GM12878 (cell line): ENCODE results near the gene REPS2. TPM values are rescaled to one million over a fixed set of nuclear protein-coding genes. Genes with fewer than 3 reads are reported as not detected.

ENCODE experiments used
- ATAC-seq: fragments of 200-7000 bp; cut with Tn5 transposase; 3 replicates; pipeline ENCODE4 v1.9.1; 2020; ENCODE audit warnings: mild to moderate bottlenecking, moderate library complexity
- BruUV-seq: library from RNA; stranded (reverse); fragments of 400-500 nt; replicated peaks from 2 replicates; lab custom pipeline; 2021; lab: Mats Ljungman, UMichigan
- CTCF ChIA-PET: fragments of 300-600 bp; sonication (Branson Sonifier 250); formaldehyde crosslinking; extraction: SDS; loops from one replicate; lab custom pipeline; 2021; ENCODE audit warnings: inconsistent platforms; lab: Yijun Ruan, JAX
- POLR2A ChIA-PET: fragments of 350-600 bp; formaldehyde crosslinking; extraction: SDS; loops from one replicate; lab custom pipeline; 2021; ENCODE audit warnings: inconsistent platforms; lab: Charles Lee
- RAD21 ChIA-PET: fragments of 300-600 bp; sonication (Branson Sonifier 250); formaldehyde crosslinking; loops from one replicate; lab custom pipeline; 2023; ENCODE audit warnings: antibody characterized with exemption; ENCODE audit not compliant: unreplicated experiment; lab: Charles Lee
- SMC1A ChIA-PET: fragments of 300-600 bp; sonication (Branson Sonifier 250); formaldehyde crosslinking; loops from one replicate; lab custom pipeline; 2023; ENCODE audit not compliant: unreplicated experiment, uncharacterized antibody; lab: Charles Lee
- DNase-seq: peaks from one replicate; pipeline ENCODE4 v3.0.0-alpha.2; 2011; ENCODE audit warnings: low read depth, low spot score
- FAIRE-seq: peaks from 3 replicates; lab custom pipeline; 2011; peaks lifted over from hg19 to GRCh38; lab: Jason Lieb, UNC
- H2AFZ ChIP-seq: 2 replicates; pipeline ENCODE4 v1.6.0; 2011; ENCODE audit warnings: low read depth, low read length, control low read depth; ENCODE audit not compliant: control insufficient read depth
- H3K27ac ChIP-seq: 2 replicates; pipeline ENCODE4 v1.5.1; 2011; ENCODE audit warnings: control low read depth; ENCODE audit not compliant: control insufficient read depth, insufficient read depth
- H3K27me3 ChIP-seq, 2 experiments: replicated peaks in 1 of 2; 2 replicates each; pipeline versions ENCODE4 v1.6.0 to v1.6.1; 2011; ENCODE audit warnings: low read length in 1 of 2; ENCODE audit not compliant: control insufficient read depth in 2 of 2, insufficient read depth in 2 of 2
- H3K36me3 ChIP-seq, 2 experiments: 2 replicates each; pipeline ENCODE4 v1.5.1; 2011; ENCODE audit warnings: low read length in 1 of 2; ENCODE audit not compliant: control insufficient read depth in 2 of 2, insufficient read depth in 2 of 2
- H3K4me1 ChIP-seq: 2 replicates; pipeline ENCODE4 v1.6.1; 2011; ENCODE audit warnings: mild to moderate bottlenecking, low read length, moderate library complexity, mixed read lengths; ENCODE audit not compliant: control insufficient read depth, insufficient read depth
- H3K4me2 ChIP-seq: 2 replicates; pipeline ENCODE4 v1.6.0; 2011; ENCODE audit warnings: control low read depth; ENCODE audit not compliant: control insufficient read depth, insufficient read depth
- H3K4me3 ChIP-seq: fragments of 200-600 bp; sonication (generic); 2 replicates; pipeline ENCODE4 v1.5.1; 2016
- H3K79me2 ChIP-seq: 2 replicates; pipeline ENCODE4 v1.6.0; 2011; ENCODE audit warnings: low read length; ENCODE audit not compliant: control insufficient read depth, insufficient read depth
- H3K9ac ChIP-seq: 2 replicates; pipeline ENCODE4 v1.8.0; 2011; ENCODE audit warnings: low read length, control low read depth, mixed read lengths; ENCODE audit not compliant: control insufficient read depth, insufficient read depth
- H3K9me3 ChIP-seq: replicated peaks from 3 replicates; pipeline ENCODE4 v1.5.1; 2011; ENCODE audit warnings: mild to moderate bottlenecking, low read length; ENCODE audit not compliant: control insufficient read depth, insufficient read depth
- H4K20me1 ChIP-seq: 2 replicates; pipeline ENCODE4 v1.6.0; 2011; ENCODE audit not compliant: control insufficient read depth, insufficient read depth
- CTCF ChIP-seq, 3 experiments: IDR thresholded peaks in 2 of 3; conservative IDR thresholded peaks in 1 of 3; 2 replicates each; pipeline ENCODE4 v1.5.1; 2011; ENCODE audit warnings: low read depth in 3 of 3, low read length in 3 of 3, mild to moderate bottlenecking in 3 of 3, control low read depth in 2 of 3, moderate library complexity in 2 of 3, inconsistent platforms in 1 of 3, mixed read lengths in 1 of 3; ENCODE audit not compliant: control insufficient read depth in 2 of 3, insufficient read depth in 1 of 3; ENCODE audit errors: extremely low read depth in 1 of 3
- E2F8 ChIP-seq: fragments of 450-650 bp; IDR thresholded peaks from 2 replicates; pipeline ENCODE4 v1.6.1; 2018; ENCODE audit warnings: mild to moderate bottlenecking, low read depth, moderate library complexity; ENCODE audit not compliant: partially characterized antibody
- ESRRA ChIP-seq: IDR thresholded peaks from 2 replicates; pipeline ENCODE4 v1.6.1; 2012; ENCODE audit warnings: mild to moderate bottlenecking, low read length, improper control_type of control experiment
- JUND ChIP-seq: IDR thresholded peaks from 2 replicates; pipeline ENCODE4 v1.6.1; 2012; ENCODE audit warnings: low read depth, mild to moderate bottlenecking, low read length, improper control_type of control experiment, moderate library complexity
- MEF2B ChIP-seq: fragments of 450-650 bp; IDR thresholded peaks from 2 replicates; pipeline ENCODE4 v1.6.1; 2018; ENCODE audit warnings: mild to moderate bottlenecking, moderate library complexity; ENCODE audit not compliant: partially characterized antibody, poor library complexity, severe bottlenecking
- NBN ChIP-seq: fragments of 450-650 bp; IDR thresholded peaks from 2 replicates; pipeline ENCODE4 v1.6.1; 2016
- POLR2AphosphoS5 ChIP-seq: IDR thresholded peaks from 2 replicates; pipeline ENCODE4 v1.6.1; 2011; ENCODE audit warnings: mild to moderate bottlenecking, low read length, inconsistent platforms
- RAD21 ChIP-seq: IDR thresholded peaks from 2 replicates; pipeline ENCODE4 v1.6.1; 2011; ENCODE audit warnings: mild to moderate bottlenecking, low read depth, low read length, moderate library complexity; ENCODE audit not compliant: insufficient read depth
- SPI1 ChIP-seq: IDR thresholded peaks from 2 replicates; pipeline ENCODE4 v1.6.1; 2011; ENCODE audit warnings: low read depth, mild to moderate bottlenecking, low read length, moderate library complexity, borderline replicate concordance; ENCODE audit not compliant: insufficient read depth
- SRF ChIP-seq, 2 experiments: IDR thresholded peaks; 2 replicates each; pipeline ENCODE4 v1.6.1; 2011; ENCODE audit warnings: low read depth in 2 of 2, low read length in 2 of 2, mild to moderate bottlenecking in 1 of 2, moderate library complexity in 1 of 2
- USF1 ChIP-seq: IDR thresholded peaks from 2 replicates; pipeline ENCODE4 v1.6.1; 2011; ENCODE audit warnings: borderline replicate concordance, low read depth, mild to moderate bottlenecking, moderate library complexity, mixed read lengths, low read length; ENCODE audit not compliant: insufficient read depth; ENCODE audit errors: extremely low read length
- WRNIP1 ChIP-seq: IDR thresholded peaks from 2 replicates; pipeline ENCODE4 v1.6.1; 2011; ENCODE audit warnings: low read depth, low read length, improper control_type of control experiment, borderline replicate concordance
- YY1 ChIP-seq: IDR thresholded peaks from 2 replicates; pipeline ENCODE4 v1.6.1; 2011; ENCODE audit warnings: low read depth, mild to moderate bottlenecking, low read length
- ZBED1 ChIP-seq: IDR thresholded peaks from 2 replicates; pipeline ENCODE4 v1.6.1; 2016; ENCODE audit warnings: borderline replicate concordance
- WGBS: methylation state at CpG from one replicate; pipeline ENCODE4 v1.1.6; 2016; ENCODE audit warnings: low lambda C conversion rate; ENCODE audit not compliant: insufficient replicate concordance, insufficient coverage; ENCODE audit errors: missing lambda C conversion rate; 5-methylcytosine and 5-hydroxymethylcytosine counted together
- in situ Hi-C: fragments of 300-500 bp; cut with MboI; formaldehyde crosslinking; loops from 9 replicates; pipeline ENCODE4 v1.14.3; 2018; ENCODE audit warnings: mixed read lengths
- intact Hi-C: fragments of 100-400 bp; cut with micrococcal nuclease; formaldehyde crosslinking; loops from one replicate; pipeline ENCODE4 v1.14.2; 2022; ENCODE audit not compliant: unreplicated experiment
- polyA plus RNA-seq, 11 experiments: library from polyadenylated mRNA; depleted of rRNA in 4 of 11; unstranded in 6 of 11; stranded (reverse) in 5 of 11; fragments of >200 nt; fragmentation: Nextera tagmentation in 4 of 11; fragmentation: Illumina TruSeq in 1 of 11; extraction: Ambion mirVana in 4 of 11; extraction: Trizol in 1 of 11; gene quantifications; 1 replicate in 1 of 11; 2 replicates in 10 of 11; pipeline versions ENCODE4 v1.2.1 to v1.2.3, GENCODE V29; 2011 to 2016; ENCODE audit warnings: inconsistent platforms in 2 of 11, missing spikeins in 2 of 11, low read depth in 1 of 11
- total RNA-seq, 4 experiments: library from RNA; depleted of rRNA in 3 of 4; stranded (reverse); fragments of >200 nt in 3 of 4; fragmentation: Illumina TruSeq in 1 of 4; extraction: Trizol in 1 of 4; gene quantifications; 2 replicates each; pipeline versions ENCODE4 v1.2.1 to v1.2.3, GENCODE V29; 2013 to 2021

The REPS2 gene
- total and polyA plus RNA-seq, 10 of the 15 experiments (the other 5 are each of a cell fraction or from before 2014, with no cell fraction given): 2.1 to 6.8 (median 3.9) TPM

GRCh38 chrX:17005712-17006368 lies 59.4 kb downstream of the REPS2 start (continued):
- TF ChIP-seq WRNIP1: no peak

- POLR2A ChIA-PET: no interaction called here
- FAIRE-seq: no peak
- TF ChIP-seq MEF2B: no peak
- TF ChIP-seq E2F8: no peak
- TF ChIP-seq CTCF (IDR thresholded peaks at IDR 0.05 in 2 of 3, conservative IDR thresholded peaks at IDR 0.05 in 1 of 3; ENCODE audit: control insufficient read depth in 2 of 3, extremely low read depth in 1 of 3, insufficient read depth in 1 of 3, low read depth in 3 of 3, low read length in 3 of 3): peak; percentile 36 to 48 (median 47); a peak in 4 of 6 replicates
- TF ChIP-seq RAD21: peak; percentile 40; the same call in 1 of the 2 replicates
- no peak for TF ChIP-seq ESRRA
- TF ChIP-seq ZBED1: no peak
- no peak for TF ChIP-seq POLR2AphosphoS5
- TF ChIP-seq YY1: 0 out of 2 replicates have a peak, but pooled peaks have one; percentile 20
- no peak for TF ChIP-seq JUND
- TF ChIP-seq USF1: no peak
- no peak for TF ChIP-seq WRNIP1
- no peak for TF ChIP-seq SPI1
- no peak for TF ChIP-seq SRF (IDR thresholded peaks at IDR 0.05; ENCODE audit: low read depth in 2 of 2, low read length in 2 of 2)
- TF ChIP-seq NBN: no peak
Measured at GRCh38 chrX:17007134-17007768, 60.8 kb downstream of the REPS2 start.

More at GRCh38 chrX:17007134-17007768, 60.8 kb downstream of the REPS2 start:
- intact Hi-C loops: loop anchor here (1.0 kb wide), 1 partner anchor 39 kb away; no protein-coding TSS in a partner anchor
- Histone ChIP-seq H3K4me2 (no peak overlapping the region), H3K9me3 (no peaks in the 10 kb centered on the region), H3K27me3 (peaks cover 0 to 3% of the 10 kb centered on the region in 2 experiments; a peak in 1 of 4 replicates), H4K20me1 (no peaks in the 10 kb centered on the region), H3K4me3 (no peak overlapping the region), H3K27ac (no peak overlapping the region), H3K36me3 (no peaks in the 10 kb centered on the region), H3K79me2 (no peaks in the 10 kb centered on the region), H2AFZ (no peak overlapping the region), H3K4me1 (no peaks in the 10 kb centered on the region), H3K9ac (no peak overlapping the region)
- WGBS: 23% methylated on average over 8 of the region's 8 CpGs
- no TSS peak for BruUV-seq
- no peak for DNase-seq
- ChIA-PET SMC1A (interaction anchor here (0.7 to 7.4 kb wide), 5 partner anchors 13 to 125 kb away, joined by 3 to 67 read pairs (median 8); no protein-coding TSS in a partner anchor), CTCF (interaction anchor here (0.7 to 6.1 kb wide), 11 partner anchors 10 to 123 kb away, joined by 3 to 96 read pairs (median 5); no protein-coding TSS in a partner anchor), RAD21 (interaction anchor here (1.0 to 3.8 kb wide), 5 partner anchors 32 to 181 kb away, joined by 3 to 30 read pairs (median 3); no protein-coding TSS in a partner anchor)
- peak; percentile 91 for ATAC-seq
- in situ Hi-C loops: no loop called here
